Activated CD4-positive, alpha-beta T cell treated with anti-CD3 and anti-CD28 coated beads, Interleukin-2, amount 10 ng/mL, durations not matched to agents 7 days and 5 days (primary cell): Measurements from ENCODE around the gene MALL. TPM values are rescaled to one million over a fixed set of nuclear protein-coding genes. Genes with fewer than 3 reads are reported as not detected.
A peak's percentile ranks its signal among the peaks of the same experiment; 100 is the strongest.
"Not testable (repeated sequence)": the region's sequence is repeated elsewhere in the genome, so short reads cannot be mapped to it uniquely, and the experiment has no call there.

ENCODE experiments used
- CTCF ChIA-PET: fragments of 350-600 bp; sonication (Branson Sonifier 250); formaldehyde crosslinking; loops from one replicate; lab custom pipeline; 2021; ENCODE audit warnings: antibody characterized with exemption; lab: Charles Lee
- POLR2A ChIA-PET: fragments of 350-600 bp; sonication (Branson Sonifier 250); formaldehyde crosslinking; loops from one replicate; lab custom pipeline; 2021; ENCODE audit warnings: antibody characterized with exemption; lab: Charles Lee
- DNase-seq: peaks from one replicate; pipeline ENCODE4 v3.0.0-alpha.2; 2020
- H3K27ac Mint-ChIP-seq: one replicate; pipeline ENCODE4 v1.8.0; 2021; ENCODE audit warnings: mild to moderate bottlenecking, moderate library complexity, mixed read lengths
- H3K27me3 Mint-ChIP-seq: one replicate; pipeline ENCODE4 v1.8.0; 2021; ENCODE audit warnings: mixed read lengths
- H3K36me3 Mint-ChIP-seq: one replicate; pipeline ENCODE4 v1.8.0; 2021; ENCODE audit warnings: low read depth, mixed read lengths
- H3K4me1 Mint-ChIP-seq: one replicate; pipeline ENCODE4 v1.8.0; 2021; ENCODE audit warnings: mixed read lengths
- H3K4me3 Mint-ChIP-seq: one replicate; pipeline ENCODE4 v1.8.0; 2021; ENCODE audit warnings: mild to moderate bottlenecking, moderate library complexity, mixed read lengths
- H3K9me3 Mint-ChIP-seq: one replicate; pipeline ENCODE4 v1.8.0; 2021; ENCODE audit warnings: mixed read lengths
- total RNA-seq, 2 experiments: library from RNA; stranded (reverse); gene quantifications; one replicate each; pipeline ENCODE4 v1.2.3, GENCODE V29; 2021

Gene MALL
- total RNA-seq, 2 experiments from 2014 or later, result 0.19 TPM; not detected in 1

GRCh38 chr2:110100880-110101279 lies 14.7 kb downstream of the MALL start:
- Mint-ChIP-seq H3K4me1 (peaks cover 18% of the 10 kb centered on the region), H3K27me3 (peaks cover 13% of the 10 kb centered on the region), H3K27ac (peak overlapping the region; percentile 31)
- H3K9me3 Mint-ChIP-seq, CTCF ChIA-PET, DNase-seq, POLR2A ChIA-PET, H3K4me3 Mint-ChIP-seq, H3K36me3 Mint-ChIP-seq: not testable (repeated sequence)

- no peak overlapping the region for H3K4me3 Mint-ChIP-seq
- no peaks in the 10 kb centered on the region for H3K9me3 Mint-ChIP-seq
- ChIA-PET CTCF (no interaction called here), POLR2A (no interaction called here)
- DNase-seq, result no peak
- H3K36me3 Mint-ChIP-seq, result no peaks in the 10 kb centered on the region
- peak overlapping the region; percentile 16 for H3K27ac Mint-ChIP-seq
- peaks cover 18% of the 10 kb centered on the region for H3K4me1 Mint-ChIP-seq
- peaks cover 13% of the 10 kb centered on the region for H3K27me3 Mint-ChIP-seq
These were observed 15.1 kb downstream of the MALL start for GRCh38 chr2:110100480-110100879.

- Mint-ChIP-seq H3K36me3 (no peaks in the 10 kb centered on the region), H3K27ac (no peak overlapping the region), H3K4me1 (peaks cover 18% of the 10 kb centered on the region), H3K9me3 (no peaks in the 10 kb centered on the region), H3K27me3 (peaks cover 9% of the 10 kb centered on the region), H3K4me3 (no peak overlapping the region)
- CTCF ChIA-PET, result no interaction called here
- no peak for DNase-seq
- POLR2A ChIA-PET, result no interaction called here
These were observed 16.0 kb downstream of the MALL start for GRCh38 chr2:110099471-110100225.

DNA sequence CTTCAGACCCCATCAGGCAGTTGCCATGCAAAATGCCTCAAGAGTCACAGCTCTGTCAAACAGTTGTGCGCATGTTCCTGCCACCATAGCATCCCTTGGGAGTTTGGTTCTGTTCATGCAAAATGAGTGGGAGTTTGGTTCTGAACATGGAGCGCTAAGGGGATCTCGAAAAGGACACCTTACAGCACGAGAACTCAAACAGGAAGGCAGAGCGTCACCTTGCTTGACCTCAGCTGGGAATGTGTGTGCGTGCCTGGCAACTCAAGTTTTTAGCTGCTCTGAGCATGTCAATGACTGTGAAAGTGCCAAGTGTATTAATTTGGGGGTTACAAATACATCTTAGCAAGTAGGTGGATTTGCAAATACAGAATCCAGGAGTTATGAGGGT lies 16.6 kb downstream of the MALL start:
- Mint-ChIP-seq H3K27me3 (peaks cover 7% of the 10 kb centered on the region), H3K27ac (no peak overlapping the region), H3K9me3 (no peaks in the 10 kb centered on the region), H3K4me1 (peaks cover 18% of the 10 kb centered on the region), H3K4me3 (no peak overlapping the region), H3K36me3 (no peaks in the 10 kb centered on the region)
- DNase-seq, result no peak
- POLR2A ChIA-PET, result no interaction called here
- CTCF ChIA-PET, result no interaction called here

- H3K27me3 Mint-ChIP-seq, result peaks cover 7% of the 10 kb centered on the region
- POLR2A ChIA-PET, result no interaction called here
- no peak overlapping the region for H3K27ac Mint-ChIP-seq
- no peak overlapping the region for H3K4me3 Mint-ChIP-seq
- peaks cover 18% of the 10 kb centered on the region for H3K4me1 Mint-ChIP-seq
- no peaks in the 10 kb centered on the region for H3K9me3 Mint-ChIP-seq
- no peak for DNase-seq
- CTCF ChIA-PET, result no interaction called here
- H3K36me3 Mint-ChIP-seq, result no peaks in the 10 kb centered on the region
These were observed 18.0 kb downstream of the MALL start for GRCh38 chr2:110097506-110098220.

- H3K4me3 Mint-ChIP-seq, result no peak overlapping the region
- H3K27ac Mint-ChIP-seq, result no peak overlapping the region
- peaks cover 6% of the 10 kb centered on the region for H3K4me1 Mint-ChIP-seq
- CTCF ChIA-PET, result interaction anchor here (0.6 kb wide), 1 partner anchor 11 kb away, joined by 3 read pairs; no protein-coding TSS in a partner anchor
- no peaks in the 10 kb centered on the region for H3K9me3 Mint-ChIP-seq
- no peak for DNase-seq
- H3K27me3 Mint-ChIP-seq, result peaks cover 7% of the 10 kb centered on the region
- POLR2A ChIA-PET, result no interaction called here
- H3K36me3 Mint-ChIP-seq, result no peaks in the 10 kb centered on the region
These were observed 19.5 kb downstream of the MALL start for GRCh38 chr2:110095994-110096633.

GRCh38 chr2:110094884-110095534 lies 20.6 kb downstream of the MALL start:
- CTCF ChIA-PET, result interaction anchor here (0.6 kb wide), 1 partner anchor 12 kb away, joined by 3 read pairs; no protein-coding TSS in a partner anchor
- not testable (repeated sequence) for H3K27ac Mint-ChIP-seq, H3K4me1 Mint-ChIP-seq

GRCh38 chr2:110093924-110094323 lies 21.7 kb downstream of the MALL start:
- H3K27ac Mint-ChIP-seq, H3K4me3 Mint-ChIP-seq, H3K9me3 Mint-ChIP-seq, H3K4me1 Mint-ChIP-seq, POLR2A ChIA-PET, H3K36me3 Mint-ChIP-seq, H3K27me3 Mint-ChIP-seq, DNase-seq, CTCF ChIA-PET: not testable (repeated sequence)

More at GRCh38 chr2:110094884-110095534, 20.6 kb downstream of the MALL start:
- H3K9me3 Mint-ChIP-seq, H3K4me3 Mint-ChIP-seq, H3K27me3 Mint-ChIP-seq, H3K36me3 Mint-ChIP-seq, DNase-seq, POLR2A ChIA-PET: not testable (repeated sequence)

DNA sequence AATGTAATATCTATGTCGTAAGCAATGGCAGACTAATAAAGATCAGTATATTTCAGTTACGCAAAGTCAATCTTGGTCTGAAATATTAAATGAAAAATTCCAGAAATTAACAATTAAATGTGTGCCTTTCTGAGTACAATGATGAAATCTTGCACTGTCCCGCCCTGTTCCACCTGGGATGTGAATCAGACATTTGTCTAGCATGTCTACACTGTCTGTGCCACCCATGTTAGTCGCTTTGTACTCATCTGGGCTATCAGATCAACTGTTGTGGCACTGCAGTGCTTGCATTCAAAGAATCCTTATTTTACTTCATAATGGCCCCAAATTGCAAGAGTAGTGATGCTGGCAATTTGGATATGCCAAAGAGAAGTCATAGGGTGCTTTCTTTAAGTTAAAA lies 25.5 kb downstream of the MALL start:
- DNase-seq, H3K4me1 Mint-ChIP-seq, H3K27ac Mint-ChIP-seq, H3K36me3 Mint-ChIP-seq, H3K27me3 Mint-ChIP-seq, POLR2A ChIA-PET, H3K4me3 Mint-ChIP-seq, CTCF ChIA-PET, H3K9me3 Mint-ChIP-seq: not testable (repeated sequence)

DNA sequence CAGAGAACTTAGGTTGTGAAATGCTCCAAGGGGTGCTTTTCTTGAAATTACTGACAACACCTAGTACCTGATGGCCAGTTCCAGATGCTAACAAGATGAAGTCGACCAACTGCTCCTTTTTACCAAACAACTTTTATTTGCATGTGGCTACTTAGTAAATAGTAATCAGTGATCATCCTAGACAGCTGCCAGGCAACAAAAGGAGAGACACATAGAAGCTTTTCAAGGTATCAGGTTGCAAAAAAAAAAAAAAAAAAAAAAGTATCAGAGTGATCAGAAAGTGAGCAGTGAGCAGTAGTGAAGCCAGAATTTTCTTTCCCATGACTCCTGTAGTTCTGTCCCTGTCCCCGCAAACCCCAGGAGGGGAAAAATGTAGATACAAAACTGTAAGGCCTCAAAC lies 31.9 kb downstream of the MALL start:
- CTCF ChIA-PET, H3K9me3 Mint-ChIP-seq, H3K4me3 Mint-ChIP-seq, H3K36me3 Mint-ChIP-seq, DNase-seq, POLR2A ChIA-PET, H3K27ac Mint-ChIP-seq, H3K4me1 Mint-ChIP-seq, H3K27me3 Mint-ChIP-seq: not testable (repeated sequence)

GRCh38 chr2:110083162-110083561 lies 32.5 kb downstream of the MALL start:
- DNase-seq, CTCF ChIA-PET, POLR2A ChIA-PET, H3K36me3 Mint-ChIP-seq, H3K27ac Mint-ChIP-seq, H3K27me3 Mint-ChIP-seq, H3K4me1 Mint-ChIP-seq, H3K9me3 Mint-ChIP-seq, H3K4me3 Mint-ChIP-seq: not testable (repeated sequence)

DNA sequence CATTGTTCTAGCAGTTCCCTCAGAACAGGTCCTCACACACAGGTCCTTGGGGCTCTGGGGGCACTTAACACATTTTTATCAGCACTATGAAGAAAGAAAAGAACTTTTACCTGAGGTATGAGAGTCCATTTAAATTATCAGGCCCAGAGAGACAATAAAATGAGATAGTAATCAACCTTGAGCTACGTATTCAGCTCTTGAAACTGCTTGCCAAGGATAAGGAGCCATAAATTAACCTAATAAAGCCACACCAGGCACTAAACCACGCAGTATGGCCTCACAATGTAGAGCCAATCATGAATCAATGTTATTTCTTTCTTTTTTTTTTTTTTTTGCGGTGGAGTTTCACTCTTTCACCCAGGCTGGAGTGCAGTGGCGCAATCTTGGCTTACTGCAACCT lies 37.5 kb downstream of the MALL start:
- H3K36me3 Mint-ChIP-seq, CTCF ChIA-PET, H3K4me1 Mint-ChIP-seq, H3K27me3 Mint-ChIP-seq, H3K9me3 Mint-ChIP-seq, H3K4me3 Mint-ChIP-seq, DNase-seq, H3K27ac Mint-ChIP-seq, POLR2A ChIA-PET: not testable (repeated sequence)

GRCh38 chr2:110075896-110076295 lies 39.7 kb downstream of the MALL start:
- CTCF ChIA-PET, POLR2A ChIA-PET, H3K27me3 Mint-ChIP-seq, H3K27ac Mint-ChIP-seq, H3K4me3 Mint-ChIP-seq, H3K36me3 Mint-ChIP-seq, H3K9me3 Mint-ChIP-seq, H3K4me1 Mint-ChIP-seq, DNase-seq: not testable (repeated sequence)
